ENCODE data around the gene TMEM186.
"Not testable (repeated sequence)": the region's sequence is repeated elsewhere in the genome, so short reads cannot be mapped to it uniquely, and the experiment has no call there.

Gene TMEM186

DNA sequence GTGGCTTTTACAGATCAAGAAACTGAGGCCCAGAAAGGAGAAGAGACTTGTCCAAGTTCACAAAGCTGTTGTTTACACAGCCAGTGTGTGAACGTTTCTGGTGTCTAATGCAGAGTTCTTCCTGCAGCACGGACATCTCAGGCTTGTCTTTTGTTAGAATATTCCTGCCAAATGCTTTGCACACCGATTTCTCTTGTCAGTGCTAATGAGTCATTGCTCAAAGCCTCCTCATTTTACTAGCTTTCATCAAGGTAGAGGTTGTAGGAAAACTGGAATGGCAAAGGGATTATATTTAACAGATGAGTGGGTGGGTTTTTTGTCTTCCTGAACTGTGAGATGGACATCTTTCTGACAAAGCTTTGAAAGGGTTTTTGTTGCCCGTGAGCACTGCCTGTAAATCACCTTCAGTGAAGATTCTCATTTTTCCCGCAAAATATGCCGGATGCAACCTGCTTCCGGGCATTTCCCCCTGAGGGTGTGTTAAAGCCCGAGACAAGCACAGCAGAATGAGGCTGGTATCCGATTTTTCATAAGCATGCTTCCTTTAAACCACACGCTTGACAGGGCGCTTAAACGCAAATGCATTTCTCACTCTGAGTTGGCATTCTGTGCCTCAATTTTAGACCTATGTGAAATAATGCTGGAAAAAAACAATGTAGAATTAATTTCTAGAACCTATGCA is 14.9 kb upstream of the TMEM186 start:
- DNase-seq, result no peak

DNA sequence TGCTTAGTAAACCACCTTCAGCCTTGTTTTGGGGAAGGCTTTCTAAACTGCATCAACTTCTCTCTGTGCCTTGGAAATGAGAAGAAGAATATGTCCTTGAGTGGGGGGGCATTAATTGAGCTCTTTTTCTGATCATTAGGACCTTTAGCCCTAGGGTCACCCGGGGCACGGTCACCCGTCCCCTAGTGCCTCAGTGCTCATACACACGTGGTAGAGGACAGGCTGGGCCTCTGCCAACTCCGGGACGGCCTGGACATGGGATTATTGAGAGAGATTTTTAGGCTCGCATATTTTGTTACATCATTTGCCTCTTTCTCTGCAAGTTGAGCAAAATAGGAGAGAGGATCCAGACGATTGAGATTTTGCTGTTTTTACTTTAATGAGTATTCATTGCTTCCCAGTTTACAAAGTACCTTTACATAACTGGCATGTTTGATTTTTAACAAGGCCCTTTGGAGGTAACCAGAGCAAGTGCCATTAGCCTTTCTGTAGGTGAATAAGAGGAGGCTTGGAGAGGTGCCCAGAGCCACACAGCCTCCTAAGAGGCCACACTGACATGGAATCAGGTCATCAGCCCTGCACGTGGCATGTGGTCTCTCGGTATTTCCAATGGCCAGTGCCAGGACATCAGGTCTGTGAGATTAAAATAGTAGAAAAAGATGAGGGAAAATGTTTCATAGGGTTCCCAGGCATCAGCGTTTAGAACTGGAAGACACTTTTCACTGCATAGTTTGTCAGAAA is 11.3 kb upstream of the TMEM186 start:
- DNase-seq, result no peak

DNA sequence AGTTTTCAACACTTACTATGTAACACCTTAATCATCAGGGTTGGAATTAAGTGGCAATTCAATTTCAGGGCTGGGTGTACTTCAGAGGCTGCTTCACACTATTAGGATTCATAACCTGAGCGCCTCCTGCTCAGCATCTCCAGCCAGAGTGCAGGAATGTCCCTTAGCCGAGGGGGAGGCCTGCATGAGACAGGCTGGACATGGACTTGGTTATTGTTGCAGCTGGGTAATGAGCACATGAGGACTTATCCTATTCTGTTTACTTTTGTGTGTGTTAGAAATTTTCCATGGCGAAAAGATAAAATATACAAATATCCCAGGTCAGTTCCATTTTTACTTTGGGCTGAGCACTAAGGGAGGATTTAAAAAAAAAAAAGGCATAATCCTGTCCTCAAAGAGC is 10.6 kb upstream of the TMEM186 start:
- DNase-seq, result no peak

DNA sequence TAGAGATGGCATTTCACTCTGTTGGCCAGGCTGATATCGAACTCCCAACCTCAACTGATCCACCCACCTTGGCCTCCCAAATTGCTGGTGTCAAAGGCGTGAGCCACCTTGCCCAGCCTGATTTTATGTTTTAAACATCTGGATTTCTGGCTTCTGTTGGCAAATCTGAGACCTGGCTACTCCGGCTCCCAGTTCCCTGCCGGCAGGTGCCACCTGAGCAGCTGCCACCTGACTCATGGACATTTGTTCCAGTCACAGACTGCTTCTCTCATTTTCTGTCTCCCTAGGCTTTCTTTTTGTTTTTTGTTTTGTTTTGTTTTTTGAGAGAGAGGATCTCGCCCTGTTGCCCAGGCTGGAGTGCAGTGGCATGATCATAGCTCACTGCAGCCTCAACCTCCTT is 9.8 kb upstream of the TMEM186 start:
- no peak for DNase-seq

DNA sequence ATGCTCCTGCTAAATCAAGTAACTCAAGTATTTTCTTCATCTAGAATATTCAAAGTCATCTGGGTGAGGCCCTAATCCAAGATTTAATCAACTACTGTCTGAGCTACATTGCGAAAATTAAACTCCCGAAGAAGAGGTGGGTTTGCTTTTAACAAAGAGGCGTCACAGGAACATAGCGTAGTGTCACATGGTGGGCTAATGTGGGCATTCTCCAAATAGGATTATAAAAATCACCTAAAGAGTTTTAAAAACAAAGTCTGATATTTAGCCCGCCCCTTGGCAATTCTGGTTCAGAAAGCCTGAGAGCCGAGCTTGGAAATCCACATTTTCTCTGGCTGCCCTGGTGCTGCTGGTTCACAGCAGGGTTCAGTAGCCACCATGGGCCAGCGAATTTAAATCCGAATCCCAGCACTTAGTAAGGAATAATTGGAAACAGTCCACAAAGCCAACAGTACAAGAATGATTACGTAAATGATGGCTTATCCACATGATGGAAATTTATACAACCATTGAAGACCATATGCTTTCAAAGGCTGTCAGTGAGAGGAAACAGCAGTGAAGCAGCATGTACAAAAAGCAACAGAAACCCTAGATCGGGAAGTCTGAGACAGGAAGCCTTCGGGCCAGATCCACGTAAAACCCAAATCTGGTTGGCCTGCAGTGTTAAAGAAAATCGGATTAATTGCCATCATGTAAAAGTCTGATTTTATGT is 9.0 kb upstream of the TMEM186 start:
- DNase-seq, result no peak

DNA sequence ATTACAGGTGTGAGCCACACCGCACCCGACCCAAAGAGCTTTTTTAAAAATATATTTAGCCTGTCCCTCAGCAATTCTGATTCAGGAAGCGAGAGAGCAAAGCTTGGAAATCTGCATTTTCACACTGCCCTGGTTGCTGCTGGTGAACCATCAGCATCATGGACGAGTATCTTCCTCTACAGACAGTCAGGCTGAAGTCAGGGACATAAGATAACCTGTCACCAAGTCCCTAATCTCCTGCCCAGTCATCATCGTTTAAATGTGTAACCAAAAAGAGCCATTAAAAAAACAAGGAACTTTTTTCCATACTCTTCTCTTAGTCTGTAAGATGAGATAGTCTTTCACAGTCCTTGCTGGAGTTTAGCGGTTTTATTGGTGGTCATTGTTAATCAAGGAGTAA is 6.9 kb upstream of the TMEM186 start:
- no peak for DNase-seq

DNA sequence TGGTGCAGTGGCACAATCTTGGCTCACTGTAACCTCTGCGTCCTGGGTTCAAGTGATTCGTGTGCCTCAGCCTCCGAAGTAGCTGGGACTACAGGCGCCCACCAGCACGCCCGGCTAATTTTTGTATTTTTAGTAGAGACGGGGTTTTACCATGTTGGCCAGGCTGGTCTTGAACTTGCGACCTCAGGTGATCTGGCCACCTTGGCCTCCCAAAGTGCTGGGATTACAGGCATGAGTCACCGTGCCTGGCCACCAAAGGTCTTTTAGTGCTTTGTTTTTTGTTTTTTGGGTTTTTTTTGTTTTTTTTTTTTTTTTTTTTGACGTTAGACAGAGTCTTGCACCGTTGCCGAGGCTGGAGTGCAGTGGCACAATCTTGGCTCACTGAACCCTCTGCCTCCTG is 6.3 kb upstream of the TMEM186 start:
- not testable (repeated sequence) for DNase-seq

DNA sequence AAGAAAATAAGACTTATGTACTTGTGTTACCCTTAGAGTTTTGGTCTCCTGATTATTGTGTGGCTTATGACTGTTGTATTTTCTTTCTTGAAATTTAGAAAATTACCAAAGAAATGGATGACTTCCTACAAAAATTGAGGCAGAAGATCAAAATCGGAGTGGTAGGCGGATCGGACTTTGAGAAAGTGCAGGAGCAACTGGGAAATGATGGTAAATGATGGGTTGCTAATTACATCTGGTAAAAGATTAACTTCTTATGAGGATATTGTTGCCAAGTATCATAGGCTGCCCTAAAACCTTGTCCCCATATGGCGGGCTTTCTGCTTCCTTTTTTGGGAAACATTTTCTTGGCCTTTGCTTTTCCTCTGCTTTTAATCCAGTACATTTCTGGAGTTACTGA is 4.3 kb upstream of the TMEM186 start:
- no peak for DNase-seq

DNA sequence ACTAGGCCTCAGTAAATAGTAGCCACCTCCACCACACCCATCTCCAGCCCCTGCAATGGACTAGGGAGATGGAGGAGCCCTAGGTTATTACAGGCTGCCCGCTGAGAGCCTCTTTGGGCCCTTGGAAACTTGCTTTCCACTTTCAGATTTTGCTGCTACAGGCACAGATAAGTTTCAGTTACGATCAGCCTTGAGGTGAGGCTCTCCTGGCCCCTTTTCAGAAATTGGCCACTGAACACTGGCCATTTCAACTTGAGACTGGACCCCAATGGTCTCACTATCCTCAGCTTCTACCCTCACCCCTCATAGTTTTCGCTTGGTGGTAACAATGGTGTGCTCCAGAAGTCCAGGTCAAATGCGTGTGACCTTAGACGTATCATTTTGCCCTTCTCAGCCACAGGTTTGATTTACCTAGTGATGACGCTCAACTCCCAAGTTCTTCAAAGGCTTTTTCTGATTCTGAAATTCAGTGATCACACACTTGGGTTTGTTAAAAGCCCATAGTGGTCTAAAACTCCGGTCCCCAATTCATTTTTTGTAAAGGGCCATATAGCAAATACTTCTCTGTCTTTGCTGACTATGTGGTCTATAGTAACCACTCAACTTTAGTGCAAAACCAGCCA is 1.2 kb upstream of the TMEM186 start:
- no peak for DNase-seq

DNA sequence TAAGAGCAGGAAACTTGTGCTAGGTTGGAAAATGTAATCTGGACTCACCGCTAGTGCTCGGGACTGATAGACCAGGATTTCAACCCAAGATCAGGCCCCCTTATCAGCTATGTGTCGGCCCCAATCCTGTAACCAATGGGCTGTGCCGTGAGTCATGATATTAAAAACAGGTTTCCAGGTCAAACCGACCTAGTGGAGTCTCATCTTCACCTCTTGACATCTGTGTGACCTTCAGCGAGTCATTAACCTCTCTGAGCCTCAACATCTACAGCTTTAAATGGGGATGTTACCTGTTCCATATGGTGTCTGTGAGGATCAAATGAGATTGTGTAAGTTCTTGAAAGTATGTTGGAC is 712 bp upstream of the TMEM186 start:
- no peak for DNase-seq

DNA sequence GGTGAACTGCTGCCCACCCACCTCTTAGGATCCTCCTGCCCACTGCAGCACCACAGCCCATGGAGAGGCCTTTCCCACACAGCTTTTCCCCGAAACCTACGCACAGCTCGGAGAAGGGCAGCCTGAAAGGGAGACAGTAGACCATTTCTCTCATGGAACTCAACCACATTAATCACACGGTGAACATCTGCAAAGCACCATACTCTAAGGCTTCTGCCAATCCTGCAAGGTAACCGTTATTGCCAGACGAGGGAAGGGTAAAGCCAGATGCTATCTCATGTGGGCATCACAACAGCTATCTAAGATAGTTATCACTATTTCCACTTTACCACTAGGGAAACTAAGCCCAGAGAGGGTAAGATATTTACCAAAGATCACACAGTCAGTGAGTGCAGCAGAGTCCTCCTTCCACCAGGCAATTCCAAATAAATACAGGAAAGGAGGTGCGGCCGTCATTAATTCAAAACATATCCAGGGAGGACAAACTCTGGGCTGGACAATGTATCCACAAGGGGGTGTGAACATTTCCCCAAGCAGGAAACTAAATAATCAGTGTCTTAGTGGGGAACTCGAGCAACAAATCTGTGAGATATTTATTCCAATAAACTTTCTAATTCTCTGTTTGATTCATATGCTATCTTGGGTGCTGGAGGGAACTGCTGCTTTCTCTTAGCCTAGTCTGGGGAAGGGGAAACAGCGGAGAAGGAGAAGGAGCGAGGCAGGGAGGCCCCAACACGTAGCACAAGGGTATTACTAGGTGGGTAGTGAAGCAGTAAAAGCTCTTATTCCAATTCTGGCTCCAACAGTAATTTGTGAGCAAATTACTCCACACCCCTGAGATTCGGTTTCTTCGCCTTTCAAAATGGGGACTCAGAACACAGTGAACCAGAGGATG is 723 bp downstream of the TMEM186 start:
- DNase-seq, result no peak

DNA sequence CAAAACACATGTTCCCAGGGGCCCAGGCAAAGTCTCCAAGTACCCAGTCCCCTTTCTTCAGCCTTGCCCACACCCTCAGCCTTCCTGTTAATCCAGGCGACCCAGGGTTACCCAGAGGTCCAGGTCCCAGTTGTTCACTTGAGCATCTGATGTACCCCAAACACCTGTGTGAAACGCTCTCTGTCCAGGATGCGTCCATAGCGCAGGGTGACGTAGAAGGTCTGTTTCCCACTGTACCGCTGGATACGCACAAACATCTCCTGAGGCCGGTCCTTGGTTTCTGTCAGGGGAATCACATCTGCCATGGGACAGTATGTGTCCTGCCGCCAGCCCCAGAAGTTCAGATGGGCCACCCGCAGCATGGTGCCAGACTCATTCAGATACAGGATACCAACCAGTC is 1.6 kb downstream of the TMEM186 start:
- DNase-seq, result no peak

DNA sequence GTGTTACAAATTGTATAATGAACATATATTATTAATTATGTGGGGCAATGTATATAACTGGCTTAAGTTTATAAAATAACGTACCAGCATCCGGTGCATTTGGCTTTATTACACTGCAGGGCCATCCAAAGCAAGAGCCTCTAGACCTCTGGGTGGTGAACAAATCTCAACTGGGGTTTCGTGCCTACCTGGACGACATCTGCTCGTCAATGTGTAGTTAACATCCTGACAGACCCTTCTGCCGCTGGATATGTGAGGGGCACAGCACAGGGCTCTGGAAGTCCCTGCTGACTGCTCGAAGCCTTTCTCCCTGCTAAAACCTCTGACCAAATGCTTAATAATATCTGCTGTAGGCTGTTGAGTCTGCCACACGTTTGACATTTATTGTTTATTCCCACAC is 2.3 kb downstream of the TMEM186 start:
- no peak for DNase-seq

DNA sequence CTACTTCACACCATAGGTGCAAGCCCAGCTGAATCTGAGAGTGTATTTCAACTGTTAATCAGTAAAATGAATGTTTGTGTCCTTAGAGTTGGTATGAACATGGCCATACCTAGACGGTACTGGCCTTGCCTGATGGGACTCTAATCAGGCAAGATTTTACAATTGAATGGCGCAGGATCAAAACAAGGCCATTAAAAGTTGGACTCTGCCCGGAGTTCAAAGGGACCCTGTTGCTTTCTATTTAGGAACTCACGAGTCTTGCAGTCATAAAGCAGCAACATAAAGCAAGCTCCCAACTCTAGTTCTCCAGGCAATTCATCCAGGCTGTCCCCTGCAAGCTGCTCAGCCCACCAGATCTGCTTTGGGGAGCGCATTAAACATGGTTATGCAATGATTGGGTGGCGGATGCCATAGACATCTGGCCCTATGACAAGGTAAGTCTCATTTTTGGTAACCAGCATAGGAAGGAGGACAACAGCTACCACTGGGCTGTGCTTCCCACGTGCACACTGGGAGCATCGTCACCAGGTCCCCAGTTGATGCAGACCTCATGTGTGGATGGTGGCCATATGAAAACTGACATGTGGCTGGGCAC is 8.8 kb downstream of the TMEM186 start:
- no peak for DNase-seq

DNA sequence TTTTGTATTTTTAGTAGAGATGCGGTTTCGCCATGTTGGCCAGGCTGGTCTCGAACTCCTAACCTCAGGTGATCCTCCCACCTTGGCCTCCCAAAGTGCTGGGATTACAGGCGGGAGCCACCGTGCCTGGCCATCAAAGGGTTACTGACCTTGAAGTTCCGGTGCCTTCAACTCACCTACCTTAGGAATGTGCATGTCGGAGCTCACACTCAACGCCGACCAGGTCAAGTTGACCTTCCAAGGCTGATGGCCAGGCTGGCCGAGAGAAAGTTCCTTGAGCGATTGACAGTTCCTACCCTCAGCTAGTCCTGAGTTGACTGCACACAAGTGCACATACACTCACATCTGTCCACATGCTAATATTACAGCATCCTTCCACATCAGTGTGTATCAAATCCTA is 11.1 kb downstream of the TMEM186 start:
- DNase-seq, result not testable (repeated sequence)

DNA sequence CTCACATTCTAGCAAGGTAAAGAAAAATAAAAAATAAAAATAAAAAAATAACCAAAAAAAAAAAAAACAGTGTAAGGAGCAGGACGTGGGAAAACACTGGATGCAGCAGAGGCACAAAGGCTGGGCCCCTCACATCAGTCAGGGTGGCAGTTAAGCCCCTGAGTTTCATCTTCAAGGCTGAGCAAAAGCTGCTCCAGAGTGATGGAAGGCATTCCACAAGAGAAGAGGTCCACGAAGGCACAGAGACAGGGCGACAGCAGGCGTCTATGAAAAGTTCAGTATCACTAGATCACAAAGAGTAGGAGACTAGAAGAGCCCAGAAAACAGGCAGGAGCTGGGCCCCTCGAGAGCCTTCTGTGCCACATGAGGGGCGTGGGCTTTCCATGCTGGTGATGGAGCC is 12.0 kb downstream of the TMEM186 start:
- DNase-seq, result no peak

DNA sequence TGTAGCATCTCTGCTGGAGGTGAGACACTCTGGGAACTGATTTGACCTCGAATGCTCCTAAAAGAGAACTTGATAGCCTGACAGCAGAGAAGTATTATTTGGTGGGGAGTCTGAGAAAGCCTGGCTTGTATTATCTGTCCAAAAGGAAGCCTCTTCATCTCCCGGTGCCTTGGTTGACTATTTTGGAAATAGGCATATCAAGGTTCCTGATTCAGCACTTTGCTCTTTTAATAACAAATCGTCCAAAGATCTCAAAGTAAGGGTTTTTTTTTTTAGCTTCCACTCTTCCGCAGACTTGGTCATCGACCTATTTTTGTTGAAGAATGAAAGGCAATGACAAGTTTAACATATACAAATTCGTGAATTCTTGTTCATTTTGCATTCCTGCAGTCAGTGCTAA is 14.8 kb downstream of the TMEM186 start:
- DNase-seq, result no peak

DNA sequence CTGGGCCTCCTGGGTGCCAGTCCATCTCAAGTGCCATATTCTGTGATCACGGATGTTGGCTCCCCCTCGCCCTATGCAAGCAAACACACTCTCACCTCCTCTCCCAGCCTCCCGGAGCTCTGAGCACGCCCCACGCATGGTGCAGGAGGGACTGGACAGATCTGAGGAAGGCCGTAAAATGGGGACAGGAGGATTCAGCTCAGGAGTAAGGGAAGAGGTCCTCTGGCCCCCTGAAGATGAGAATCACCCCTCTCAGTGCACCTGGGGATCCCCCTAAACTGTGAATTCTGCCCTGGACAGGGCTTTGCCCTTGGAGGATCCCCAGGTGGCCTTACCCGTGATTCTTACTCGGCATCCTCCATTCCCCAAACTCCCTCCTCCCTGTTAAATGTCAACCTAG is 15.6 kb downstream of the TMEM186 start:
- no peak for DNase-seq

DNA sequence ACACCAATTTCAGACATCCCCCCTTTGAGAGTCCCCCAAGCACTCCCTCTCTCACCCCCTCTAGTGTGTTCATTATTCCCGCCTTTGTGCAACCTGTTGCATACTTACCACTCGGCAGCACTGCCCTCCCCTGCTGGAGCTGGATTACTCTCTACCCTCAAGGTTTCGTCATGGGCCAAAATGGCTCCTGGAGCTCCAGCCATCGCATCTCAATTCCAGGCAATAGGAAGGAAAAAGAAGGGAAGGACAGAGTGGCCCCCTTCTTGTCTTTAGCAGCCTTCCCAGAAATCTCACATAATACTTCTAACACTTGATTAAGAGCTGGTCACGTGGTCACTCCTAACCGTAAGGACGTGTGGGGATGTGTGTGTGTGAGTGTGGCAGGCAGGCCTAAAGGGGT is 20.2 kb downstream of the TMEM186 start:
- DNase-seq, result no peak

DNA sequence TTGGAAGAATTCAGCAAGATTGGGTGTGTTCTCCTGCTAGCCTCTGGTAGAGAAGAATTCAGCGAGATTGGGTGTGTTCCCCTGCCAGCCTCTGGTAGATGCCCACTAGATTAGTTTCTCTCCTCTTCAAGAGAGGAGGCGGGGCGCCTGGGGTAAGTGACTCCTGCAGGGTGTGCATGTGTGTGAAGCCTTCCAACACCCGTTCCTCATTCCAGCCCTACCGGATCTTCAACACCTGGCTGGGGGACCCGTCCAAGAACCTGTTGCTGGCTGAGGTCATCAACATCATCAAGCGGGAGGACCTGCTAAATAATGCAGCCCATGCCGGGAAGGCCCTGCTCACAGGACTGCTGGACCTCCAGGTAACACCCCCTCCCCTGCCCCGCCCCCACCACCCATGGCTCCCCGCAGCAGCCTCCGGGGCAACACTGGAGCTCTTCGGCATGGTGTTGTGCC is 21.3 kb downstream of the TMEM186 start:
- no peak for DNase-seq

DNA sequence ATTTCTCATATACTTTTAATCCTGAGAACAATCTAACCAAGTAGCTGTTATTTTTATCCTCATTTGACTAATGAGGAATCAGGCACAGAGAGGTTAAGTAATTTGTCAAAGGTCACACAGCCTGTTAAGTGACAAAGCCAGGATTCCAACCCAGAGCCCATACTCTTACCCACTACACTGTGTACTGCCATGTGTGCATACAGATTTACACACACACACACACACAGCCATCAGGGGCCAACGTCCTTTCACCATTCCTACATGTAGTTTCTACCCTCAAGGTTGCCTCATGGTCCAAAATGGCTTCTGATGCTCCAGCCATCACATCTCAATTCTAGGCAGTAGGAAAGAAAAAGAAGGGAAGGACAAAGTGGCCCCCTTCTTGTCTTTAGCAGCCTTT is 22.1 kb downstream of the TMEM186 start:
- no peak for DNase-seq

DNA sequence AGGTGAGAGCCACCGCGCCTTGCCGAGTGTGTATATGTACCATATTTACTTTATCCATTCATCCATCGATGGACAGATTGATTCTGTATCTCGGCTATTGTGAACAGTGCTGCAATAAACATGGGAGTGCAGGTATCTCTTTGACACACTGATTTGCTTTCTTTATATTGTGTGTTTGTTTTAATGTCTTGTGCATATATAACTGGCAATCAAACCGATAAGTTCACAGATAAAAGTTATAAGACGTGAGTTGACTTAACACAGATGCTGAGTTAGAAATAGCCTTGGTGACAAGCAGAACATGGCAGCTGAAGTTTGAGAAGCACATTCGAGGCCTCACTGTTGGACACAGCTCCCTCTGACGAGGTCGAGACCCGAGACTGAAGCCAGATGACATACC is 23.2 kb downstream of the TMEM186 start:
- DNase-seq, result no peak
